ENCODE data around the gene MPG. TPM values are rescaled to one million over a fixed set of nuclear protein-coding genes. Genes with fewer than 3 reads are reported as not detected.

Gene MPG
- total RNA-seq, 1 experiment from 2014 or later = 30.6 TPM

GRCh38 chr16:60929-61878 lies 16.8 kb upstream of the MPG start:
- intact Hi-C loops (cut with micrococcal nuclease; ENCODE audit: unreplicated experiment) = no loop called here
- Histone ChIP-seq H3K4me3 (ENCODE audit: low read depth, low read length, poor library complexity, severe bottlenecking) (no peak overlapping the region), H3K27me3 (replicated peaks; ENCODE audit: insufficient read depth, low read depth, low read length, poor library complexity) (no peaks in the 10 kb centered on the region), H3K9me3 (ENCODE audit: low read depth, low read length, poor library complexity, severe bottlenecking) (no peaks in the 10 kb centered on the region), H3K27ac (ENCODE audit: low read depth, low read length, poor library complexity, severe bottlenecking) (no peak overlapping the region), H3K4me1 (ENCODE audit: insufficient read depth, low read length, poor library complexity, severe bottlenecking) (no peaks in the 10 kb centered on the region), H3K36me3 (ENCODE audit: insufficient read depth, low read length, poor library complexity, severe bottlenecking) (peaks cover 17% of the 10 kb centered on the region)
- TF ChIP-seq CTCF (conservative IDR thresholded peaks at IDR 0.05; ENCODE audit: low read depth, low read length) (no peak), EZH2 (IDR thresholded peaks at IDR 0.05; ENCODE audit: borderline replicate concordance, low read depth, low read length, poor library complexity, severe bottlenecking) (no peak)
- CTCF ChIA-PET = no interaction called here
- POLR2A ChIA-PET (ENCODE audit: low non-redundant PET) = interaction anchor here (0.6 to 0.7 kb wide), 2 partner anchors 48 to 326 kb away, joined by 4 to 16 read pairs; no protein-coding TSS in a partner anchor
- BruUV-seq (replicated peaks) = no TSS peak
- DNase-seq (ENCODE audit: low spot score) = no peak

- Histone ChIP-seq H3K4me1 (ENCODE audit: insufficient read depth, low read length, poor library complexity, severe bottlenecking) (no peaks in the 10 kb centered on the region), H3K4me3 (ENCODE audit: low read depth, low read length, poor library complexity, severe bottlenecking) (no peak overlapping the region), H3K36me3 (ENCODE audit: insufficient read depth, low read length, poor library complexity, severe bottlenecking) (peaks cover 13% of the 10 kb centered on the region), H3K27me3 (replicated peaks; ENCODE audit: insufficient read depth, low read depth, low read length, poor library complexity) (no peaks in the 10 kb centered on the region), H3K27ac (ENCODE audit: low read depth, low read length, poor library complexity, severe bottlenecking) (no peak overlapping the region), H3K9me3 (ENCODE audit: low read depth, low read length, poor library complexity, severe bottlenecking) (no peaks in the 10 kb centered on the region)
- intact Hi-C loops (cut with micrococcal nuclease; ENCODE audit: unreplicated experiment) = no loop called here
- no peak for DNase-seq (ENCODE audit: low spot score)
- CTCF ChIA-PET = interaction anchor here (1.1 kb wide), 1 partner anchor 35 kb away, joined by 3 read pairs; no protein-coding TSS in a partner anchor
- no peak for TF ChIP-seq EZH2 (IDR thresholded peaks at IDR 0.05; ENCODE audit: borderline replicate concordance, low read depth, low read length, poor library complexity, severe bottlenecking)
- no peak for TF ChIP-seq CTCF (conservative IDR thresholded peaks at IDR 0.05; ENCODE audit: low read depth, low read length)
- no TSS peak for BruUV-seq (replicated peaks)
- POLR2A ChIA-PET (ENCODE audit: low non-redundant PET) = interaction anchor here (0.7 kb wide), 1 partner anchor 47 kb away, joined by 4 read pairs; no protein-coding TSS in a partner anchor
These were observed 16.1 kb upstream of the MPG start for GRCh38 chr16:61879-62281.

- intact Hi-C loops (cut with micrococcal nuclease; ENCODE audit: unreplicated experiment) = no loop called here
- Histone ChIP-seq H3K27ac (ENCODE audit: low read depth, low read length, poor library complexity, severe bottlenecking) (no peak overlapping the region), H3K9me3 (ENCODE audit: low read depth, low read length, poor library complexity, severe bottlenecking) (no peaks in the 10 kb centered on the region), H3K36me3 (ENCODE audit: insufficient read depth, low read length, poor library complexity, severe bottlenecking) (peaks cover 7% of the 10 kb centered on the region), H3K4me1 (ENCODE audit: insufficient read depth, low read length, poor library complexity, severe bottlenecking) (no peaks in the 10 kb centered on the region), H3K27me3 (replicated peaks; ENCODE audit: insufficient read depth, low read depth, low read length, poor library complexity) (no peaks in the 10 kb centered on the region), H3K4me3 (ENCODE audit: low read depth, low read length, poor library complexity, severe bottlenecking) (no peak overlapping the region)
- TF ChIP-seq CTCF (conservative IDR thresholded peaks at IDR 0.05; ENCODE audit: low read depth, low read length) (no peak), EZH2 (IDR thresholded peaks at IDR 0.05; ENCODE audit: borderline replicate concordance, low read depth, low read length, poor library complexity, severe bottlenecking) (no peak)
- POLR2A ChIA-PET (ENCODE audit: low non-redundant PET) = no interaction called here
- BruUV-seq (replicated peaks) = no TSS peak
- CTCF ChIA-PET = interaction anchor here (1.1 kb wide), 1 partner anchor 34 kb away, joined by 3 read pairs; no protein-coding TSS in a partner anchor
- no peak for DNase-seq (ENCODE audit: low spot score)
These were observed 15.6 kb upstream of the MPG start for GRCh38 chr16:62283-62967.
